Keratinocyte (primary cell): ENCODE data around the gene SEMA4D.

ENCODE experiments used
- CTCF ChIP-seq, 3 experiments: IDR thresholded peaks in 1 of 3; conservative IDR thresholded peaks in 1 of 3; optimal IDR thresholded peaks in 1 of 3; 2 replicates in 2 of 3; 3 replicates in 1 of 3; pipeline versions ENCODE3 to v1.5.1; 2011; ENCODE audit warnings: low read length in 3 of 3, mild to moderate bottlenecking in 3 of 3, moderate library complexity in 2 of 3, control low read depth in 1 of 3, inconsistent platforms in 1 of 3; ENCODE audit not compliant: insufficient read depth in 2 of 3; ENCODE audit errors: extremely low read depth in 1 of 3
- EZH2 ChIP-seq: IDR thresholded peaks from one replicate; pipeline ENCODE4 v1.6.1; 2012; ENCODE audit warnings: inconsistent platforms, mild to moderate bottlenecking, low read length, moderate library complexity

GRCh38 chr9:89400403-89401116, 97.4 kb downstream of the SEMA4D start:
- no peak for TF ChIP-seq CTCF (optimal IDR thresholded peaks at IDR 0.05 in 1 of 3, IDR thresholded peaks at IDR 0.05 in 1 of 3, conservative IDR thresholded peaks at IDR 0.05 in 1 of 3; ENCODE audit: extremely low read depth in 1 of 3, insufficient read depth in 2 of 3, low read length in 3 of 3)
- TF ChIP-seq EZH2 = no peak
